Transverse colon (tissue), 3 donors: ENCODE data around the gene MAP1LC3A.

Experiments
- CTCF ChIP-seq, 5 experiments: fragments of 200-600 bp in 3 of 5; fragments of 450-650 bp in 2 of 5; sonication (generic) in 3 of 5; IDR thresholded peaks; 1 replicate in 2 of 5; 2 replicates in 3 of 5; pipeline ENCODE4 v1.5.1; 2016 to 2017; ENCODE audit warnings: antibody characterized with exemption in 5 of 5, inconsistent platforms in 3 of 5, mild to moderate bottlenecking in 2 of 5, moderate library complexity in 1 of 5
- EP300 ChIP-seq: sonication (generic); formaldehyde crosslinking; IDR thresholded peaks from one replicate; pipeline ENCODE4 v1.6.1; 2017; ENCODE audit warnings: antibody characterized with exemption, low read depth
- POLR2A ChIP-seq: fragments of 450-650 bp; IDR thresholded peaks from one replicate; pipeline ENCODE4 v1.6.1; 2016; ENCODE audit warnings: antibody characterized with exemption, mild to moderate bottlenecking, moderate library complexity

GRCh38 chr20:34557936-34558319 lies 590 bp upstream of the MAP1LC3A start:
- no peak for TF ChIP-seq CTCF (IDR thresholded peaks at IDR 0.05)
- TF ChIP-seq EP300: no peak
- TF ChIP-seq POLR2A: no peak
